Immature natural killer cell (primary cell): ENCODE measurements around the gene CELA1. TPM values are rescaled to one million over a fixed set of nuclear protein-coding genes. Genes with fewer than 3 reads are reported as not detected.
"Not testable (repeated sequence)": the region's sequence is repeated elsewhere in the genome, so short reads cannot be mapped to it uniquely, and the experiment has no call there.

Experiments
- DNase-seq, 3 donors: peaks; one replicate each; pipeline ENCODE4 v3.0.0; 2022; ENCODE audit warnings: mixed read lengths in 1 of 3
- H3K27ac Mint-ChIP-seq, 6 donors: one replicate each; pipeline ENCODE4 v1.8.0; 2020; ENCODE audit warnings: mixed read lengths in 6 of 6, mild to moderate bottlenecking in 5 of 6, inconsistent platforms in 4 of 6, moderate library complexity in 3 of 6
- H3K27me3 Mint-ChIP-seq, 3 donors: one replicate each; pipeline ENCODE4 v1.8.0; 2020 to 2021; ENCODE audit warnings: low read depth in 3 of 3, mild to moderate bottlenecking in 3 of 3, mixed read lengths in 3 of 3, moderate library complexity in 3 of 3, inconsistent platforms in 1 of 3
- H3K36me3 Mint-ChIP-seq, 3 donors: one replicate each; pipeline ENCODE4 v1.8.0; 2020; ENCODE audit warnings: mixed read lengths in 3 of 3, inconsistent platforms in 2 of 3, mild to moderate bottlenecking in 2 of 3
- H3K4me1 Mint-ChIP-seq, 2 donors: one replicate each; pipeline ENCODE4 v1.8.0; 2020; ENCODE audit warnings: inconsistent platforms in 2 of 2, mild to moderate bottlenecking in 2 of 2, mixed read lengths in 2 of 2, moderate library complexity in 1 of 2
- H3K4me3 Mint-ChIP-seq, 5 donors: one replicate each; pipeline ENCODE4 v1.8.0; 2020; ENCODE audit warnings: mild to moderate bottlenecking in 5 of 5, mixed read lengths in 5 of 5, inconsistent platforms in 3 of 5, moderate library complexity in 3 of 5
- H3K9me3 Mint-ChIP-seq, 6 donors: one replicate each; pipeline ENCODE4 v1.8.0; 2020; ENCODE audit warnings: mild to moderate bottlenecking in 6 of 6, mixed read lengths in 6 of 6, inconsistent platforms in 4 of 6, moderate library complexity in 3 of 6
- polyA plus RNA-seq, 3 donors: library from polyadenylated mRNA; unstranded; fragments of 300-500 nt; fragmentation: Illumina TruSeq; gene quantifications; one replicate each; pipeline ENCODE4 v1.2.3, GENCODE V29; 2021

The CELA1 gene
- polyA plus RNA-seq, 3 donors from 2014 or later: 0.37 to 1.00 TPM; not detected in 1

DNA sequence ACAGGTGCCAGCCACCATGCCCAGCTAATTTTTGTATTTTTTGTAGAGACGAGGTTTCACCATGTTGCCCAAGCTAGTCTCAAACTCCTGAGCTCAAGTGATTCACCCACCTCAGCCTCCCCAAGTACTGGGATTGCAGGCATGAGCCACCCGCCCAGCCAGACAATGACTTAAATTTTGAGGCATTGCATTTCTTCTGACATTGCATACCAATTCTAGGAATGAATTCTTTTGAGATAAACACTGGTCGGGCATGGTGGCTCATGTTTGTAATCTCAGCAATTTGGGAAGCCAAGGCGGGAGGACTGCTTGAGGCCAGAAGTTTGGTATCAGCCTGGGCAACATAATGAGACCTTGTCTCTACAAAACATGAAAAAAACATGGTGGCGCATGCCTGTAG lies 2.5 kb upstream of the CELA1 start:
- Mint-ChIP-seq H3K4me1 (no peaks in the 10 kb centered on the region), H3K4me3 (no peak overlapping the region), H3K36me3 (no peaks in the 10 kb centered on the region), H3K9me3 (no peaks in the 10 kb centered on the region), H3K27me3 (peaks cover 0 to 3% (median 0%) of the 10 kb centered on the region in 3 donors), H3K27ac (no peak overlapping the region)
- DNase-seq: no peak

DNA sequence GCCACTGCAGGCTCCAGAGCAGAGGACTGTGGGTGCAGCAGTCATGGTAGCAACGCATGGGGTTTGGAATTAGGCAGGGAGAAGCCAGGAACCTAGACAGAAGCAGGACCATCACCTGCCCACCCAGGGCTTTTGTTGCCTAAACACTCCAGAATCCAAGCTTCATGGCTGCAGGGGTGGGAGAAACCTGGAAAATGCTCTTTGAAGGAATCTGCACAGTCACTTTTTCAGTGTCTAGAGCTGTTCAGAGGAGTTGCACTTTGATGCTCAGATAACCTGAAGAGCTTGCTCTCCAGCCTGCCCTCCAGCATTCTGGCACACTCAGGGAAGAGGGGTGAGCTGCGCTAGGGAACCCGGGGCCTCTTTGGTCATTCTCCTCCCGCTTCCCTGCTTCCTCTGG lies 1.6 kb upstream of the CELA1 start:
- no peak overlapping the region for H3K27ac Mint-ChIP-seq
- H3K36me3 Mint-ChIP-seq: no peaks in the 10 kb centered on the region
- H3K9me3 Mint-ChIP-seq: no peaks in the 10 kb centered on the region
- no peak overlapping the region for H3K4me3 Mint-ChIP-seq
- no peak for DNase-seq
- peaks cover 0 to 3% (median 0%) of the 10 kb centered on the region in 3 donors for H3K27me3 Mint-ChIP-seq
- no peaks in the 10 kb centered on the region for H3K4me1 Mint-ChIP-seq

DNA sequence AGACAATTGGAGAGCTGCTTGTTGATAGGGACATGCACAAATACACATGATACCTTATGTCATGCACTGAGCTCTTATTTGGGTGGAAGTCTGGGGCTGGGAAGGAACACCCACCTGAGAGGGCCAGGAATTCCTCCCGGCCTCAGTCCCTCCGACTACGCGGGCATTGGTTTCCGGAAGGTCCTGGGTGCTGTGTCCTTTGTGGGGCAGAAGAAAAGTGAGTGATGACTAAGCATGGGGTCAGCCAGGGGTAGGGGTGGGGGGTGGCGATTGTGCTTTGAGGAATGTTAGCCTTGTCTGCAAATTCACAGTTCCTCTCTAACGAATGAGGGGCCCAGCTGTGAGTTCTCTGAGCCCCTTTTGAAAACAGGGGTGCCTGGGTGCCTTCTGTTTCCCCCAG lies 798 bp downstream of the CELA1 start:
- Mint-ChIP-seq H3K4me3 (no peak overlapping the region), H3K27ac (no peak overlapping the region), H3K27me3 (no peaks in the 10 kb centered on the region), H3K4me1 (peaks cover 8 to 10% of the 10 kb centered on the region in 2 donors), H3K36me3 (no peaks in the 10 kb centered on the region), H3K9me3 (no peaks in the 10 kb centered on the region)
- DNase-seq: no peak

DNA sequence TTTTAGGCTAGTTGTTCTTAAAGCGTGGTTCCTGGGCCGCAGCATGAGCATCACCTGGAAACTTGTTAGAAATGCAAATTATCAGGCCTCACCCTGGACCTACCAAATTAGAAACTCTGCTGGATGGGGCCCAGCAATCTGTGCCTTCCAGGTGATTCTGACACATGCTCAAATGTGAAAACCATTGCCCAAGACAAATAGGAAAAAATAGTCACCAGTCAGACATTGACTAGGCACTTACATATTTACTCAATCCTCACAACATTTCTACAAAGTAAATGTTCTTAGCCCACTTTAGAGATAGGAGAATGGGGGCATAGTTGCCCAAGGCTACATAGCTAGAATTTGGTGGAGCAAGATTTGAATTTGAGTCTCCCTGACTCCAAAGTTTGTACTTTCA lies 3.3 kb downstream of the CELA1 start:
- Mint-ChIP-seq H3K4me3 (no peak overlapping the region), H3K4me1 (peaks cover 8 to 10% of the 10 kb centered on the region in 2 donors), H3K36me3 (no peaks in the 10 kb centered on the region), H3K27ac (no peak overlapping the region), H3K9me3 (no peaks in the 10 kb centered on the region), H3K27me3 (no peaks in the 10 kb centered on the region)
- no peak for DNase-seq

DNA sequence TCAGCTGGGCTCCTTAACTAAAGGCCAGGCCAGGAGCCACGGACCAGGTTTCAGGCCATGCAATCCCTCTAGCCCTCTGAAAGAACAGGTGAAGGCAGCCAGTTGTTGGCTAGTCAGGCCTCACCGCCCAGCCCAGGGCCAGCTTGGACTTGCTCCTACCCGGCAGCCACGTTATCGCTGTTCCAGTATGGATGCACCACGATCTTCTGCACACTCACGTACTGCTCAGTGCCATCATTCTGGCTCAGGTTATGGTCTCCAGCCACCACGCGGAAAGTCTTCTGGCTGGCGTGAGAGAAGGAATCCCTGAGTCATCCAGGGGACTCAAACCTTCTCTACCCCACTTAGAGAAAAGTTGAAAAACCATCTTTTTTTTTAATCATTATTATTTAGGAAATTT lies 4.1 kb downstream of the CELA1 start:
- Mint-ChIP-seq H3K27ac (no peak overlapping the region), H3K9me3 (no peaks in the 10 kb centered on the region), H3K36me3 (no peaks in the 10 kb centered on the region), H3K4me3 (no peak overlapping the region), H3K4me1 (peaks cover 8 to 10% of the 10 kb centered on the region in 2 donors), H3K27me3 (no peaks in the 10 kb centered on the region)
- DNase-seq: no peak

DNA sequence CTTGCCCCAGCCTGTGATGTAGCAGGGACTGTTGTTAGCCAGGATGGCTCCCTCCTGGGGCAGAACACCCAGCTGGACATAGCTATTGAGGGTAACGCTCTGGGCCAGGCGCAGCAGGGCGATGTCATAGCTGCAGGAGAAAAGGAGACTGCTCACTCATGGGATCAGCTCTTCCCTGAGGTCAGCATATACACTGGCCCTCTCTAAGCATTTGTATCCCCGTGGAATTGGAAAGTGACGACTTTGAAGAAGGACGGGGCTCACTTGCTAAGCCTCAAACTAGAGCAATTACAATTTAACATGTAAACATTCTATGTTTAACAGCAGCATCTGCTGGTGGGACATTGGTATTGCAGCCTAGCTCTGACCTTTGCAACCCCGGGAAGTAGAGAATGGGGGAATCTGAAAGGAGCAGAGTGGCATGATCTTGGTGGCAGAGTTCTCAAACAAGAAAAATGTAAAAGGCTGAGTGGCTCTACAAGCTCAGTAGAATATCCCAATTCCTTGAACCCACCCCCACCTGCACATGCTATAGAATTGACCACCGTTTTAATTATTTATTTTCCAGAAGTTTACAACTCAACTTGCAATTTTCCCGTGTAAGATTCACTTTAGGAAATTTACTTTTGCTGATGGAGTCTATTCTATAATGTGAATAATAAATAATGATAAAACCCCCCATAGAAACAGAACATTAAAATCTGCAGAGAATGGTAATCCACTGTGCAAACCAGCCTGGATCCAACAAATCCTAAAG lies 5.0 kb downstream of the CELA1 start:
- Mint-ChIP-seq H3K4me1 (peaks cover 8 to 10% of the 10 kb centered on the region in 2 donors), H3K9me3 (no peaks in the 10 kb centered on the region), H3K27ac (peak overlapping the region; percentile 72 to 92 (median 84)), H3K4me3 (peak overlapping the region; percentile 71 to 82 (median 79)), H3K36me3 (no peaks in the 10 kb centered on the region), H3K27me3 (no peaks in the 10 kb centered on the region)
- DNase-seq: peak; percentile 70 to 77 (median 72)

DNA sequence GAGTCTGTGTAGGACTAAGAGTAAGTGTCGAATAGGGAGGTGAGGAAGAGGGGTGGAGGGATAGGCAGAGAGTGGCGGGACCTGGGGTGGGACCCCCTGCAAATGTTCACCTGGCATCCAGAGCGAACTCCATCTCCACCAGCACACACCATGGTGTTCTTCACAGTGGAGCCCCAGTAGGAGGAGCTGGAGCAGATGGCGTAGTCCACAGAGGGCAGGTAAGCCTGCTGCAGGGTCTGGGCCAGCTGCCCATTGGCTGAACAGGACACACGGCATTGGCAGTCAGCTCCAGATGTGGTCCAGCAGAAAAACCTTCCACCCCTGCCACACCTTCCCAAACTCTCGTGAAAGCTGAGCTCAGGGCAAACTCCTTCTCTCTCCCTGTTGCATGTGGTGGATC lies 6.7 kb downstream of the CELA1 start:
- Mint-ChIP-seq H3K36me3 (no peaks in the 10 kb centered on the region), H3K27ac (peak overlapping the region in 1 of 6 donors; percentile 64)

DNA sequence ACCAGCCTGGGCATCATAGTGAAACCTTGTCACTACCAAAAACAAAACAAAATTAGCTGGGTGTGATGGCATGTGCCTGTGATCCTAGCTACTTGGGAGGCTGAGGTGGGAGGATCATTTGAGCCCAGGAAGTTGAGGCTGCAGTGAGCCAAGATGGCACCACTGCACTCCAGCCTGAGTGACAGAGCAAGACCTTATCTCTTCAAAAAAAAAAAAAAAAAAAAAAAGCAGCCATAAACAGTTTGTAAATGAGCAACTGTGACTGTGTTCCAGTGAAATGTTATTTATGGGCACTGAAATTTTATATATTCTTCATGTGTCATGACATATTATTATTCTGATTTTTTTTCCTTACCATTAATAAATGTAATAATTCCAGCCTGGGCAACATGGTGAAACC lies 9.1 kb downstream of the CELA1 start:
- not testable (repeated sequence) for H3K4me3 Mint-ChIP-seq, H3K36me3 Mint-ChIP-seq, H3K9me3 Mint-ChIP-seq, DNase-seq, H3K27me3 Mint-ChIP-seq
- Mint-ChIP-seq H3K4me1 (peaks cover 8 to 10% of the 10 kb centered on the region in 2 donors), H3K27ac (peak overlapping the region in 1 of 6 donors; percentile 65)

More for the DNA sequence above, 6.7 kb downstream of the CELA1 start:
- no peaks in the 10 kb centered on the region for H3K27me3 Mint-ChIP-seq
- H3K4me1 Mint-ChIP-seq: peaks cover 8 to 10% of the 10 kb centered on the region in 2 donors
- DNase-seq: no peak
- no peaks in the 10 kb centered on the region for H3K9me3 Mint-ChIP-seq
- H3K4me3 Mint-ChIP-seq: no peak overlapping the region

DNA sequence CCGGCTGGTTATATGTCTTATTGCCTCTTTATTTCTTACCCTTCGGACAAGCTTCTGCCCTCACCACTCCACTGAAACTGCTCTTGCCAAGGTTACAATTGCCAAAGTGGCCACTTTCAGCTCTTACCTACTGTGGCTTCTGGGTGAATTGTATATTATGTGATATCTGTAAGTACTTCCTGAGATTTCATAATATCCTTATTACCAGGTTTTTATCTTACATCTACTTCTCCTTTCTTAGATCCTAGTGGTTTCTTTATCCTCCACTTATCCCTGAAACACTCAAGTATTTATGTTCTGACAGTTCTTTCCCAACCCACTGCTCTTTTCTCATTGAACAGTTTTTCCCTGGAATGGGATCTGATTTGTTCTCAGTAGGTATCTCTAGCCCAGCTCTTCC lies 10.5 kb downstream of the CELA1 start:
- Mint-ChIP-seq H3K9me3 (no peaks in the 10 kb centered on the region), H3K4me1 (peaks cover 2 to 5% of the 10 kb centered on the region in 2 donors), H3K36me3 (no peaks in the 10 kb centered on the region), H3K4me3 (no peak overlapping the region), H3K27ac (no peak overlapping the region), H3K27me3 (no peaks in the 10 kb centered on the region)
- DNase-seq: no peak

DNA sequence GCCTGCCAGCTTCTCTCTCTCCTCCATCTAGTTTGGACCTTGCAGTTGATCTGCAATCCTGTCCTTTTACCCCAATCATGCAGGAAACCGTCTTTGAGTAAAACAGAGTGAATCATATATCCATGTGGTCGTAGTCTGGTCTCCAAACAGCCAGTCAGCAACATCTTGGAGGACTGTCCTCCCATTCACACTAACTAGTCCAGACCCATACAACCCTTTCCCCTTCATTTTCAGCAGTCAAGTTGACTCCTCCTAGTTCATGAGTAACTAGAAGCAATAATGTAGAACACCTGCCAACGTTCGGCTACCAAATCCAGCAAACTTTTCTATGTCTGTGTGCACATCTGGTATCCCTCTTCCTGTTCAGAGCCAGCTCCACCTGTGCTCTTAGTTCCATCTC lies 11.7 kb downstream of the CELA1 start:
- H3K9me3 Mint-ChIP-seq: no peaks in the 10 kb centered on the region
- H3K27me3 Mint-ChIP-seq: no peaks in the 10 kb centered on the region
- H3K36me3 Mint-ChIP-seq: no peaks in the 10 kb centered on the region
- no peak for DNase-seq
- peaks cover 8 to 12% of the 10 kb centered on the region in 2 donors for H3K4me1 Mint-ChIP-seq
- peak overlapping the region in 1 of 6 donors; percentile 22 for H3K27ac Mint-ChIP-seq
- H3K4me3 Mint-ChIP-seq: no peak overlapping the region

DNA sequence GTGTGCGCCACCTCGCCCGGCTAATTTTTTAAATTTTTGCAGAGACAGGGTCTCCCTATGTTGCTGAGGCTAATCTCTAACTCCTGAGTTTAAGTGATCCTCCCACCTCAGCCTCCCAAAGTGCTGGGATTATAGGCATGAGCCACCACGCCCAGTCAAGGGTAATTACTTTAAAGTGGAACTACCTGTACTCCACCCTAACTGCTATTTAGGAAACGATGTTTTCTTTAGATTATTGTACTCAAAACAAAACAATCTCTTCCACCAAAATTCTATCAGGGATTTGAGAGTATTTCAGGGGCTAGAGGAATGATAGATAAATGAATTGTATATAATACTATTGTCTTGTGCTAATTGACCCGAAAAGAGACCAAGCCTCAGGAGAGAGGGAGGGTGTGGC lies 12.9 kb downstream of the CELA1 start:
- H3K27me3 Mint-ChIP-seq: no peaks in the 10 kb centered on the region
- H3K4me1 Mint-ChIP-seq: peaks cover 20 to 24% of the 10 kb centered on the region in 2 donors
- H3K9me3 Mint-ChIP-seq: no peaks in the 10 kb centered on the region
- no peak overlapping the region for H3K4me3 Mint-ChIP-seq
- DNase-seq: no peak
- peak overlapping the region in 2 of 6 donors; percentile 21 to 68 for H3K27ac Mint-ChIP-seq
- H3K36me3 Mint-ChIP-seq: no peaks in the 10 kb centered on the region

DNA sequence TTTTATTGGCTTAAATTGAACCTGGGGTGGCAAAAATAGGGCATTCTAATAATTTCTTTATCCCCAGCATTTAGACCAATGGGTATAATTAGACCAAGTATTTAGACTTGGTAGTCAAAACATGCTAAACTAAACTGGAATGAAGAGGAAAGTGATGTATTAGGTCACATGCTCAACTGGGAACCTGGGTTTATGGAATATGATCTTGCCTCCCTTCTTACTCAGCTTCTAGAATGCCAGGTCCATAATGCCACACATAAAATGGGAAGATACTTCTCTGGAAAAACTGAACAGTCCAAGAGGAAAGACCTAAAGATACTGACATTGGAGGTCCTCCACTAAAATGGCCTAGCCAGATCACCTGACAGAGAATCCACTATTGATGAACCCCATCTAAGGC lies 16.3 kb downstream of the CELA1 start:
- Mint-ChIP-seq H3K27ac (peak overlapping the region; percentile 83 to 100 (median 87)), H3K27me3 (peaks cover 0 to 1% (median 0%) of the 10 kb centered on the region in 3 donors), H3K4me1 (peaks cover 52 to 56% of the 10 kb centered on the region in 2 donors), H3K9me3 (no peaks in the 10 kb centered on the region), H3K36me3 (no peaks in the 10 kb centered on the region), H3K4me3 (peak overlapping the region; percentile 53 to 82 (median 74))
- DNase-seq: no peak

DNA sequence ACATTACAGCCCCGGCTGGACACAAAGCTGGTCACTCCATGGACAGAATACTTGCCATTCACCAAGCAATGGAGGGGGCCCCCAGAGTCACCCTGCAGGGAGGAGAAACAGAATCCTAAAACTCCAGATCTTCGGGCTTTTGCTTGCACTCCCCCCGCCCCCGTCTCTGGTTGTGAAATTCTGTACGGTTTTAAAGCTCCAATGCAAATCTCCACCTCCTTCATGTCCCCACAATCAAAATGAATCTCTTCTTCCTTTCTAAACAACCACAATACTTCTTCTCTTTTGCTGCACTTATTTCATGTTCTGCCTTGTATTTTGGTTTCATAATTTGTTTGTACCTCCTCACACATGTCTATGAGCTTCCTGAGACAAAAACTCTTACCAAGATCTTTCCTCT lies 16.7 kb downstream of the CELA1 start:
- Mint-ChIP-seq H3K36me3 (no peaks in the 10 kb centered on the region), H3K4me3 (peak overlapping the region; percentile 53 to 82 (median 74)), H3K9me3 (no peaks in the 10 kb centered on the region), H3K27me3 (peaks cover 2 to 3% (median 3%) of the 10 kb centered on the region in 3 donors), H3K4me1 (peaks cover 57 to 60% of the 10 kb centered on the region in 2 donors), H3K27ac (peak overlapping the region; percentile 83 to 100 (median 87))
- DNase-seq: no peak

DNA sequence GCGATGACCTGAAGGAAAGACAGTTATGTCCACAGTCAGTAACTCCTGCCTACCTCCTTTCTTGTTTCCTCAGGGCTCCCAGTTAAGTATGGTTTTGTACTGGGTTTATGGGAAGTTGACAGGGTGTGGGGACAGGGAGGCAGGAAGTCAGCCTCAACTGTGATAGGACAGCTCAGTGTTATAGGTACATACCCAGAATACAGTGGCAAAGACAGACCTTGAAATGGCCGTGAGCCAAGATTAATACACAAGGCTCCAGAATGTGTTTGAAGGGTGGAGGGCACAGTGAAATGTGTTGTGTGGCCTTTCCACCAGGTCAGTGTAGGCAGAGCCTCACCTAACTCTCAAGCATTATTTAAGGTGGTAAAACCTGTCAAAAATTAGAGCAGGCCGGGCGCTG lies 17.9 kb downstream of the CELA1 start:
- Mint-ChIP-seq H3K4me1 (peaks cover 63 to 66% of the 10 kb centered on the region in 2 donors), H3K36me3 (peaks cover 0 to 1% (median under 1%) of the 10 kb centered on the region in 3 donors), H3K27ac (peak overlapping the region; percentile 83 to 100 (median 88)), H3K4me3 (peak overlapping the region in 4 of 5 donors; percentile 40 to 74 (median 64)), H3K9me3 (no peaks in the 10 kb centered on the region), H3K27me3 (peaks cover 3 to 7% (median 7%) of the 10 kb centered on the region in 3 donors)
- DNase-seq: no peak
